H1 (cell line): ENCODE data around the gene RAPH1.

Source experiments
- CTCF ChIP-seq, 3 experiments: IDR thresholded peaks; 1 replicate in 2 of 3; 2 replicates in 1 of 3; pipeline versions ENCODE4 v1.5.1 to v1.6.1; 2011; ENCODE audit warnings: low read length in 3 of 3, mild to moderate bottlenecking in 3 of 3, inconsistent platforms in 2 of 3, low read depth in 1 of 3, moderate library complexity in 1 of 3; ENCODE audit not compliant: insufficient read depth in 1 of 3; ENCODE audit errors: control extremely low read depth in 1 of 3
- EP300 ChIP-seq, 2 experiments: IDR thresholded peaks; 1 replicate in 1 of 2; 2 replicates in 1 of 2; pipeline ENCODE4 v1.6.1; 2011 to 2012; ENCODE audit warnings: low read depth in 2 of 2, low read length in 2 of 2, mild to moderate bottlenecking in 2 of 2, borderline replicate concordance in 1 of 2, inconsistent platforms in 1 of 2, moderate library complexity in 1 of 2
- EZH2 ChIP-seq: fragments of 200-600 bp; sonication (generic); IDR thresholded peaks from 2 replicates; pipeline ENCODE4 v1.7.1; 2012; ENCODE audit warnings: low read depth, mild to moderate bottlenecking, moderate library complexity, low read length, inconsistent platforms; ENCODE audit not compliant: severe bottlenecking
- KDM5A ChIP-seq: fragments of 200-600 bp; IDR thresholded peaks from 2 replicates; pipeline ENCODE4 v1.7.1; 2012; ENCODE audit warnings: mild to moderate bottlenecking, low read length, inconsistent platforms, mixed read lengths
- NRF1 ChIP-seq: IDR thresholded peaks from 2 replicates; pipeline ENCODE4 v1.6.1; 2011; ENCODE audit warnings: mild to moderate bottlenecking, low read depth, low read length, improper control_type of control experiment
- POLR2A ChIP-seq, 2 experiments: IDR thresholded peaks; 1 replicate in 1 of 2; 2 replicates in 1 of 2; pipeline ENCODE4 v1.6.1; 2011; ENCODE audit warnings: low read depth in 2 of 2, low read length in 2 of 2, mild to moderate bottlenecking in 2 of 2; ENCODE audit errors: control extremely low read depth in 1 of 2
- POU5F1 ChIP-seq: IDR thresholded peaks from 2 replicates; pipeline ENCODE4 v1.6.1; 2011; ENCODE audit warnings: low read depth, mild to moderate bottlenecking, low read length, moderate library complexity
- SIN3A ChIP-seq, 2 experiments: IDR thresholded peaks in 1 of 2; conservative IDR thresholded peaks in 1 of 2; 2 replicates each; pipeline ENCODE4 v1.6.1; 2011 to 2012; ENCODE audit warnings: low read length in 2 of 2, improper control_type of control experiment in 1 of 2, low read depth in 1 of 2, mild to moderate bottlenecking in 1 of 2

DNA sequence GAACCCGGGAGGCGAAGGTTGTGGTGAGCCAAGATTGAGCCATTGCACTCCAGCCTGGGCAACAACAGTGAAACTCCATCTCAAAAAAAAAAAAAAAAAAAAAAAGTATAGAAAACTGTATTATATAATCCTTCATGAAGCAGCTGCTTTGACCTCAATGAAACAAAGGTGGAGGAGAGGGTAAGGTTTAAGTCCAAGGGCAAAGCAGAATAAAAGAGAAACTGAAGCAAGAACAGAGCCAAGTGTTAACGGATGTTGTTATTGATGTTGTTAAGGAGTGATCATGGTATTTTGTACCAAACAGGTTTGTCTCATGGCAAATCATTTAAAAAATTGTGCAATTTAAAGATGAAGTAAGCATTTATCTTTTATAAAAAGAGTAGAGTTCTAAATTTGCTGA lies 7.4 kb downstream of the RAPH1 start:
- TF ChIP-seq NRF1 (no peak), CTCF (IDR thresholded peaks at IDR 0.05; ENCODE audit: control extremely low read depth in 1 of 3, insufficient read depth in 1 of 3, low read depth in 1 of 3, low read length in 3 of 3) (no peak), POLR2A (IDR thresholded peaks at IDR 0.05; ENCODE audit: control extremely low read depth in 1 of 2, low read depth in 2 of 2, low read length in 2 of 2) (no peak), EP300 (IDR thresholded peaks at IDR 0.05; ENCODE audit: borderline replicate concordance in 1 of 2, low read depth in 2 of 2, low read length in 2 of 2) (no peak), KDM5A (no peak), EZH2 (no peak), SIN3A (conservative IDR thresholded peaks at IDR 0.05 in 1 of 2, IDR thresholded peaks at IDR 0.05 in 1 of 2; ENCODE audit: low read depth in 1 of 2, low read length in 2 of 2) (no peak), POU5F1 (no peak)
